K562 (cell line): ENCODE data around the gene HAS3. TPM values are rescaled to one million over a fixed set of nuclear protein-coding genes. Genes with fewer than 3 reads are reported as not detected.

Experiments
- ARNT ChIP-seq, 2 experiments: fragments of 450-650 bp; IDR thresholded peaks; 2 replicates each; pipeline ENCODE4 v1.6.1; 2016; ENCODE audit warnings: mild to moderate bottlenecking in 1 of 2
- CHCHD3 ChIP-seq: fragments of 250-450 bp; sonication (Bioruptor Pico); IDR thresholded peaks from 2 replicates; pipeline ENCODE4 v2.1.2; 2022; ENCODE audit warnings: mild to moderate bottlenecking
- DIDO1 ChIP-seq: fragments of 450-650 bp; IDR thresholded peaks from 2 replicates; pipeline ENCODE4 v1.6.1; 2016; ENCODE audit warnings: low read depth, missing biosample characterization, missing genetic modification characterization
- HBP1 ChIP-seq: fragments of 450-650 bp; formaldehyde crosslinking; IDR thresholded peaks from 2 replicates; pipeline ENCODE4 v1.4.0; 2022; ENCODE audit warnings: missing genetic modification characterization
- NFIC ChIP-seq: fragments of 450-650 bp; IDR thresholded peaks from 2 replicates; pipeline ENCODE4 v1.6.1; 2017; ENCODE audit warnings: mild to moderate bottlenecking, inconsistent platforms
- PCBP2 ChIP-seq: fragments of 200-400 bp; formaldehyde crosslinking; IDR thresholded peaks from 2 replicates; pipeline ENCODE4 v1.6.1; 2018; ENCODE audit warnings: low read length, low read depth, mild to moderate bottlenecking, moderate library complexity; ENCODE audit not compliant: poor library complexity, severe bottlenecking
- PHF8 ChIP-seq: fragments of 200-600 bp; sonication (generic); IDR thresholded peaks from 2 replicates; pipeline ENCODE4 v1.6.1; 2012; ENCODE audit warnings: mixed run types, mild to moderate bottlenecking, inconsistent platforms, low read length, moderate library complexity, borderline replicate concordance
- RAD51 ChIP-seq: fragments of 450-650 bp; IDR thresholded peaks from 2 replicates; pipeline ENCODE4 v1.7.1; 2016; ENCODE audit warnings: low read depth, mild to moderate bottlenecking, borderline replicate concordance
- RBM25 ChIP-seq: fragments of 200-400 bp; formaldehyde crosslinking; IDR thresholded peaks from 2 replicates; pipeline ENCODE4 v1.6.1; 2018; ENCODE audit warnings: low read length, low read depth, moderate library complexity; ENCODE audit not compliant: severe bottlenecking
- TRIM28 ChIP-seq: fragments of 450-650 bp; IDR thresholded peaks from 2 replicates; pipeline ENCODE4 v1.6.1; 2017
- ZC3H11A ChIP-seq: IDR thresholded peaks from 2 replicates; pipeline ENCODE4 v1.6.1; 2012; ENCODE audit warnings: low read depth, low read length, improper control_type of control experiment
- ZNF146 ChIP-seq: IDR thresholded peaks from one replicate; pipeline ENCODE4 v1.6.1; 2018; ENCODE audit warnings: missing compliant biosample characterization; ENCODE audit not compliant: unreplicated experiment
- ZNF311 ChIP-seq: fragments of 250-450 bp; sonication (Bioruptor Pico); IDR thresholded peaks from 2 replicates; pipeline ENCODE4 v1.4.0; 2020; ENCODE audit warnings: mild to moderate bottlenecking, moderate library complexity
- ZNF316 ChIP-seq: fragments of 450-650 bp; IDR thresholded peaks from 2 replicates; pipeline ENCODE4 v1.6.1; 2016
- ZNF695 ChIP-seq: fragments of 450-650 bp; formaldehyde crosslinking; IDR thresholded peaks from 2 replicates; pipeline ENCODE4 v1.4.0; 2020; ENCODE audit warnings: mild to moderate bottlenecking, moderate library complexity
- polyA plus RNA-seq, 8 experiments: library from polyadenylated mRNA; depleted of rRNA in 4 of 8; stranded (reverse) in 5 of 8; unstranded in 3 of 8; fragments of >200 nt; fragmentation: Nextera tagmentation in 2 of 8; fragmentation: Illumina TruSeq in 1 of 8; extraction: Ambion mirVana in 2 of 8; extraction: Trizol in 1 of 8; gene quantifications; 2 replicates each; pipeline versions ENCODE4 v1.2.1 to v1.2.3, GENCODE V29; 2011 to 2014; ENCODE audit warnings: inconsistent platforms in 1 of 8, missing spikeins in 1 of 8
- total RNA-seq, 7 experiments: library from RNA; depleted of rRNA in 6 of 7; stranded (reverse); fragments of >200 nt in 6 of 7; fragmentation: Illumina TruSeq in 2 of 7; extraction: Trizol in 2 of 7; gene quantifications; 2 replicates each; pipeline versions ENCODE4 v1.2.1 to v1.2.3, GENCODE V29; 2011 to 2021; ENCODE audit warnings: low replicate concordance in 1 of 7
- TF ChIP-seq, protein P1 (sequence below): fragments of 250-450 bp; sonication (Bioruptor Pico); IDR thresholded peaks from 2 replicates; pipeline ENCODE4 v1.6.1; 2021; ENCODE audit warnings: mild to moderate bottlenecking
- TF ChIP-seq, protein P2 (sequence below), 2 experiments: IDR thresholded peaks; 2 replicates each; pipeline ENCODE4 v1.6.1; 2011; ENCODE audit warnings: borderline replicate concordance in 1 of 2, control low read depth in 1 of 2, low read depth in 1 of 2, low read length in 1 of 2, mild to moderate bottlenecking in 1 of 2, mixed read lengths in 1 of 2, moderate library complexity in 1 of 2; ENCODE audit not compliant: insufficient read depth in 1 of 2, insufficient read length in 1 of 2, poor library complexity in 1 of 2, severe bottlenecking in 1 of 2; ENCODE audit errors: extremely low read depth in 1 of 2
- TF ChIP-seq, protein P3 (sequence below): fragments of 250-450 bp; sonication (Bioruptor Pico); IDR thresholded peaks from 2 replicates; pipeline ENCODE4 v1.4.0; 2020; ENCODE audit warnings: mild to moderate bottlenecking, moderate library complexity
- TF ChIP-seq, protein P4 (sequence below), 2 experiments: fragments of 250-450 bp in 1 of 2; fragments of 450-650 bp in 1 of 2; sonication (Bioruptor Pico) in 1 of 2; IDR thresholded peaks; 2 replicates each; pipeline versions ENCODE4 v1.6.1 to v1.8.0; 2016 to 2021; ENCODE audit warnings: mild to moderate bottlenecking in 2 of 2, moderate library complexity in 2 of 2, missing compliant biosample characterization in 1 of 2, missing genetic modification characterization in 1 of 2
- TF ChIP-seq, protein P5 (sequence below): sonication (generic); formaldehyde crosslinking; IDR thresholded peaks from 2 replicates; pipeline ENCODE4 v1.8.1; 2022; ENCODE audit warnings: missing genetic modification reagents

Gene HAS3
- total and polyA plus RNA-seq, 9 of the 15 experiments (the other 6 are each of a cell fraction or from before 2014, with no cell fraction given), result 0.04 to 0.33 (median 0.13) TPM; not detected in 1

GRCh38 chr16:69132424-69133252 is 27.2 kb downstream of the HAS3 start, which contains the start of the genes CHTF8 and UTP4 (continued):
- TF ChIP-seq HBP1 (0 out of 2 replicates have a peak, but pooled peaks have one; percentile 76), CHCHD3 (CRISPR knock-in tag) (no peak), PHF8 (peak; percentile 94; the same call in 1 of the 2 replicates), ZNF695 (no peak), ZC3H11A (no peak), RBM25 (no peak), PCBP2 (peak; percentile 42), ARNT (IDR thresholded peaks at IDR 0.05) (no peak), DIDO1 (tag) (0 out of 2 replicates have a peak, but pooled peaks have one; percentile 24), TRIM28 (no peak), ZNF311 (CRISPR knock-in tag) (no peak), ZNF316 (no peak), NFIC (0 out of 2 replicates have a peak, but pooled peaks have one; percentile 9), RAD51 (no peak), ZNF146 (CRISPR knock-in tag) (no peak)
- TF ChIP-seq, protein P1, sequence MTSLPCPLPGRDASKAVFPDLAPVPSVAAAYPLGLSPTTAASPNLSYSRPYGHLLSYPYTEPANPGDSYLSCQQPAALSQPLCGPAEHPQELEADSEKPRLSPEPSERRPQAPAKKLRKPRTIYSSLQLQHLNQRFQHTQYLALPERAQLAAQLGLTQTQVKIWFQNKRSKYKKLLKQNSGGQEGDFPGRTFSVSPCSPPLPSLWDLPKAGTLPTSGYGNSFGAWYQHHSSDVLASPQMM, result no peak
- TF ChIP-seq, protein P2, sequence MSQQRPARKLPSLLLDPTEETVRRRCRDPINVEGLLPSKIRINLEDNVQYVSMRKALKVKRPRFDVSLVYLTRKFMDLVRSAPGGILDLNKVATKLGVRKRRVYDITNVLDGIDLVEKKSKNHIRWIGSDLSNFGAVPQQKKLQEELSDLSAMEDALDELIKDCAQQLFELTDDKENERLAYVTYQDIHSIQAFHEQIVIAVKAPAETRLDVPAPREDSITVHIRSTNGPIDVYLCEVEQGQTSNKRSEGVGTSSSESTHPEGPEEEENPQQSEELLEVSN (IDR thresholded peaks at IDR 0.05; ENCODE audit: borderline replicate concordance in 1 of 2, extremely low read depth in 1 of 2, insufficient read depth in 1 of 2, insufficient read length in 1 of 2, low read depth in 1 of 2, low read length in 1 of 2, poor library complexity in 1 of 2, severe bottlenecking in 1 of 2), result peak; percentile 46 to 52
- TF ChIP-seq, protein P3, sequence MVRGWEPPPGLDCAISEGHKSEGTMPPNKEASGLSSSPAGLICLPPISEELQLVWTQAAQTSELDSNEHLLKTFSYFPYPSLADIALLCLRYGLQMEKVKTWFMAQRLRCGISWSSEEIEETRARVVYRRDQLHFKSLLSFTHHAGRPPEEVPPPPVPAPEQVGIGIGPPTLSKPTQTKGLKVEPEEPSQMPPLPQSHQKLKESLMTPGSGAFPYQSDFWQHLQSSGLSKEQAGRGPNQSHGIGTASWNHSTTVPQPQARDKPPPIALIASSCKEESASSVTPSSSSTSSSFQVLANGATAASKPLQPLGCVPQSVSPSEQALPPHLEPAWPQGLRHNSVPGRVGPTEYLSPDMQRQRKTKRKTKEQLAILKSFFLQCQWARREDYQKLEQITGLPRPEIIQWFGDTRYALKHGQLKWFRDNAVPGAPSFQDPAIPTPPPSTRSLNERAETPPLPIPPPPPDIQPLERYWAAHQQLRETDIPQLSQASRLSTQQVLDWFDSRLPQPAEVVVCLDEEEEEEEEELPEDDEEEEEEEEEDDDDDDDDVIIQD, result 0 out of 2 replicates have a peak, but pooled peaks have one; percentile 27
- TF ChIP-seq, protein P4, sequence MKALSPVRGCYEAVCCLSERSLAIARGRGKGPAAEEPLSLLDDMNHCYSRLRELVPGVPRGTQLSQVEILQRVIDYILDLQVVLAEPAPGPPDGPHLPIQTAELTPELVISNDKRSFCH (CRISPR knock-in tag; IDR thresholded peaks at IDR 0.05), result no peak
- TF ChIP-seq, protein P4 (tag; IDR thresholded peaks at IDR 0.05), result no peak
- TF ChIP-seq, protein P5, sequence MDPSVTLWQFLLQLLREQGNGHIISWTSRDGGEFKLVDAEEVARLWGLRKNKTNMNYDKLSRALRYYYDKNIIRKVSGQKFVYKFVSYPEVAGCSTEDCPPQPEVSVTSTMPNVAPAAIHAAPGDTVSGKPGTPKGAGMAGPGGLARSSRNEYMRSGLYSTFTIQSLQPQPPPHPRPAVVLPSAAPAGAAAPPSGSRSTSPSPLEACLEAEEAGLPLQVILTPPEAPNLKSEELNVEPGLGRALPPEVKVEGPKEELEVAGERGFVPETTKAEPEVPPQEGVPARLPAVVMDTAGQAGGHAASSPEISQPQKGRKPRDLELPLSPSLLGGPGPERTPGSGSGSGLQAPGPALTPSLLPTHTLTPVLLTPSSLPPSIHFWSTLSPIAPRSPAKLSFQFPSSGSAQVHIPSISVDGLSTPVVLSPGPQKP (CRISPR knock-in tag), result no peak
